Lower leg skin (tissue), 4 donors: ENCODE data around the gene UBXN6. TPM values are rescaled to one million over a fixed set of nuclear protein-coding genes. Genes with fewer than 3 reads are reported as not detected.

ENCODE experiments used
- DNase-seq, 2 donors: peaks; one replicate each; pipeline ENCODE4 v3.0.0-alpha.2; 2019; ENCODE audit warnings: low spot score in 2 of 2
- H3K4me3 ChIP-seq: fragments of 200-600 bp; sonication (generic); 2 replicates; pipeline ENCODE4 v1.5.1; 2017; ENCODE audit warnings: mild to moderate bottlenecking, low read depth; ENCODE audit not compliant: poor library complexity, severe bottlenecking
- POLR2A ChIP-seq, 2 donors: fragments of 450-650 bp; IDR thresholded peaks; one replicate each; pipeline ENCODE4 v1.6.1; 2016 to 2017; ENCODE audit warnings: antibody characterized with exemption in 2 of 2, mild to moderate bottlenecking in 1 of 2, moderate library complexity in 1 of 2
- WGBS, 2 donors: methylation state at CpG; one replicate each; pipeline ENCODE4 v1.1.5; 2018; 5-methylcytosine and 5-hydroxymethylcytosine counted together
- intact Hi-C: fragments of 100-400 bp; cut with DNase I; formaldehyde crosslinking; loops from one replicate; pipeline ENCODE4 v1.15.0; 2023; ENCODE audit warnings: low total_unique reads
- total RNA-seq, 4 donors: library from RNA; depleted of rRNA; stranded (reverse); fragments of >200 nt; gene quantifications; one replicate each; pipeline ENCODE4 v1.1.0, GENCODE V29; 2016
- TF ChIP-seq, protein P1 (sequence below), 3 donors: fragments of 450-650 bp; IDR thresholded peaks; one replicate each; pipeline ENCODE4 v1.5.1; 2016; ENCODE audit warnings: antibody characterized with exemption in 3 of 3, mild to moderate bottlenecking in 3 of 3, moderate library complexity in 2 of 3

UBXN6 gene
- total RNA-seq, 4 donors from 2014 or later: 77.0 to 161 (median 111) TPM

DNA sequence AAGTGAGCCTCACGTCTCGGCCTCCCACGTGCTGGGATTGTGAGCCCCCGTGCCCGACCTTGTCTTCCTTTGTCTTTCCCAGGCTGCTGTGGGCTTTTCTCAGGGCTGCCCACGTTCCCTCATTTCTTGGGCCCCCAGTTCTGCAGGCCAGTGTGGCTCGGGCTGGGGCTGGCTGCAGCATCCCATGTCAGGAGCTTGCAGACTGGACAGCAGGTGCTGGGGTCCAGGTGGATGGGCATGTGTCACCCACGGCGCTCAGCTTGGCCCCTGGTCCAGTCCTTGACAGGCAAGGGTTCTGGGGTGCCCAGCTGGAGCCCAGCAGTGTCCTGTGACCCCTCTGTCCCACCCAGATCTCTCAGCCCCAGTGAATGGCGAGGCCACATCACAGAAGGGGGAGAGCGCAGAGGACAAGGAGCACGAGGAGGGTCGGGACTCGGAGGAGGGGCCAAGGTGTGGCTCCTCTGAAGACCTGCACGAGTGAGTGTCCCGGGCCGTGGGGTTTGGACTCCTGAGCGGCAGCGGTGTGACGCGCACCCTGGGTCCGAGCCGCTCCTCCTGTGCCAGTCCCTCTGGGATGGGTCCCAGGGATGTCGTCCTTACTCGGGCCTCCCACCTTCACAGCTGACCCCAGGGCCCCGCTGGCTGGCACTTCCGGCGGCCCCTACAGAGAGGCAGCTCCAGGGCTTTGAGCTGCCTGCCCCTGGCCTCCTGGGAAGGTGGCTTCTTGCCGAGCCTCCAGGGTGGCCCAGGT lies 43.4 kb upstream of the UBXN6 start:
- WGBS, 2 donors: 93 to 94% methylated on average over 24 to 29 of the region's 29 CpGs
- intact Hi-C loops: no loop called here

GRCh38 chr19:4499855-4500254 lies 42.3 kb upstream of the UBXN6 start:
- TF ChIP-seq, protein P1, sequence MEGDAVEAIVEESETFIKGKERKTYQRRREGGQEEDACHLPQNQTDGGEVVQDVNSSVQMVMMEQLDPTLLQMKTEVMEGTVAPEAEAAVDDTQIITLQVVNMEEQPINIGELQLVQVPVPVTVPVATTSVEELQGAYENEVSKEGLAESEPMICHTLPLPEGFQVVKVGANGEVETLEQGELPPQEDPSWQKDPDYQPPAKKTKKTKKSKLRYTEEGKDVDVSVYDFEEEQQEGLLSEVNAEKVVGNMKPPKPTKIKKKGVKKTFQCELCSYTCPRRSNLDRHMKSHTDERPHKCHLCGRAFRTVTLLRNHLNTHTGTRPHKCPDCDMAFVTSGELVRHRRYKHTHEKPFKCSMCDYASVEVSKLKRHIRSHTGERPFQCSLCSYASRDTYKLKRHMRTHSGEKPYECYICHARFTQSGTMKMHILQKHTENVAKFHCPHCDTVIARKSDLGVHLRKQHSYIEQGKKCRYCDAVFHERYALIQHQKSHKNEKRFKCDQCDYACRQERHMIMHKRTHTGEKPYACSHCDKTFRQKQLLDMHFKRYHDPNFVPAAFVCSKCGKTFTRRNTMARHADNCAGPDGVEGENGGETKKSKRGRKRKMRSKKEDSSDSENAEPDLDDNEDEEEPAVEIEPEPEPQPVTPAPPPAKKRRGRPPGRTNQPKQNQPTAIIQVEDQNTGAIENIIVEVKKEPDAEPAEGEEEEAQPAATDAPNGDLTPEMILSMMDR (IDR thresholded peaks at IDR 0.05): no peak
- TF ChIP-seq POLR2A (IDR thresholded peaks at IDR 0.05): no peak
- H3K4me3 ChIP-seq: no peak overlapping the region
- intact Hi-C loops: no loop called here
- 91 to 93% methylated on average over 15 of the region's 15 CpGs for WGBS, 2 donors
- DNase-seq: no peak

More for the DNA sequence above, 43.4 kb upstream of the UBXN6 start:
- DNase-seq: no peak
- TF ChIP-seq, protein P1 (IDR thresholded peaks at IDR 0.05): no peak
- no peak for TF ChIP-seq POLR2A (IDR thresholded peaks at IDR 0.05)
- no peak overlapping the region for H3K4me3 ChIP-seq

- DNase-seq: no peak
- intact Hi-C loops: no loop called here
Observed at GRCh38 chr19:4499318-4499717, 41.7 kb upstream of the UBXN6 start.

DNA sequence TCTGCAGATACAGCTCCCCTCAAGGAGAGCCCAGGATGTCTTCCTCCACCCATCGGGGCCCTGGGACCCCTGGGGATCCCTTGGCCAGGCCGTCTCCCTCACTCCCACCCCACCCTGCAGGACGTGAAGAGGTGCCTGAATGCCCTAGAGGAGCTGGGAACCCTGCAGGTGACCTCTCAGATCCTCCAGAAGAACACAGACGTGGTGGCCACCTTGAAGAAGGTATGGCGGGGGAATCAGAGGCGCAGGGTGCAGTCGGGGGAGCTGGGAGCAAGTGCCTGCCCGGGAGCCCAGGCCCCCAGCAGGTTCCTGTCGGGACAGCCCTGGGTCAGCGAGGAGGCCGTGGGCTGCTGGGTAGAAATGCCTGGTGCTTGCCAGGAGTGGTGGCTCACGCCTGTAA lies 41.1 kb upstream of the UBXN6 start:
- intact Hi-C loops: no loop called here
- no peak overlapping the region for H3K4me3 ChIP-seq
- TF ChIP-seq, protein P1 (IDR thresholded peaks at IDR 0.05): no peak
- DNase-seq: no peak
- 90 to 95% methylated on average over 11 to 12 of the region's 12 CpGs for WGBS, 2 donors

More at GRCh38 chr19:4499318-4499717, 41.7 kb upstream of the UBXN6 start:
- 95% methylated on average over 23 of the region's 23 CpGs for WGBS, 2 donors
- H3K4me3 ChIP-seq: no peak overlapping the region
- no peak for TF ChIP-seq POLR2A (IDR thresholded peaks at IDR 0.05)
- TF ChIP-seq, protein P1 (IDR thresholded peaks at IDR 0.05): no peak

DNA sequence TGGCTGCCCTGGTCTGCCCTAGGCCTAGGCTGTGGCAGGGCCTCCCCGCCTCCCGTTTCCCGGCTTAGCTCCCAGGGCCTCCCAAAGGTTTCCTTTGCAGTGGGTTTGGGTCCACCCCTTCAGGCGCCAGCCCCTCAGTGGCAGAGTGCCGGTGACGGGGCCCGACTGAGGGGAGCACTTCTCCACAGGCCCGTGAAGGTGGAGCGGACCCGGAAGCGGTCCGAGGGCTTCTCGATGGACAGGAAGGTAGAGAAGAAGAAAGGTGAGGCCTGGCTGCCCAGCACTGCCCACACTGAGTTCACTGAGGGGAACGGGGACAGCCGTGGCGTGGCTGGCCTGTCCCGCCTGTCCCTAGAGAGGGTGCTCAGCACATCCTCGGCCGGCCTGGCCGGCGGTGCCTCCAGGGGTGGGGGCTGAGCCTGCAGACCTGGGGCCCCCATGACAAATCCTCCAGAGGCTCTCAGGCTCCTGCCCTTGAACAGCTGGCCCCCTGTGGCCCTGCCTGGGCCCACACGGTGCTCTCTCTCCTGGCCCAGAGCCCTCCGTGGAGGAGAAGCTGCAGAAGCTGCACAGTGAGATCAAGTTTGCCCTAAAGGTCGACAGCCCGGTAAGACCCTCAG lies 40.3 kb upstream of the UBXN6 start:
- H3K4me3 ChIP-seq: no peak overlapping the region
- no peak for TF ChIP-seq POLR2A (IDR thresholded peaks at IDR 0.05)
- TF ChIP-seq, protein P1 (IDR thresholded peaks at IDR 0.05): no peak
- 92 to 97% methylated on average over 23 to 25 of the region's 25 CpGs for WGBS, 2 donors
- no peak for DNase-seq
- intact Hi-C loops: no loop called here
